Osteoblast (primary cell): Measurements from ENCODE around the gene DSTYK. TPM values are rescaled to one million over a fixed set of nuclear protein-coding genes. Genes with fewer than 3 reads are reported as not detected.

Experiments used
- DNase-seq: peaks from one replicate; pipeline ENCODE4 v3.0.0; 2011; ENCODE audit warnings: low spot score, mixed read lengths; ENCODE audit not compliant: insufficient read length; ENCODE audit errors: missing footprints
- H2AFZ ChIP-seq: 2 replicates; pipeline ENCODE4 v1.6.0; 2011; ENCODE audit warnings: mild to moderate bottlenecking, low read length
- H3K27ac ChIP-seq: 2 replicates; pipeline ENCODE4 v1.5.1; 2011; ENCODE audit warnings: mild to moderate bottlenecking, low read depth, low read length, moderate library complexity
- H3K27me3 ChIP-seq: 2 replicates; pipeline ENCODE4 v1.6.0; 2012; ENCODE audit warnings: mild to moderate bottlenecking, control low read depth, inconsistent platforms, low read length, moderate library complexity; ENCODE audit not compliant: insufficient read depth
- H3K36me3 ChIP-seq: 2 replicates; pipeline ENCODE4 v1.5.1; 2011; ENCODE audit warnings: mild to moderate bottlenecking, low read length, control low read depth, moderate library complexity; ENCODE audit not compliant: insufficient read depth
- H3K4me1 ChIP-seq: 2 replicates; pipeline ENCODE4 v1.5.1; 2011; ENCODE audit warnings: mild to moderate bottlenecking, low read length, control low read depth, moderate library complexity; ENCODE audit not compliant: insufficient read depth
- H3K4me2 ChIP-seq: 2 replicates; pipeline ENCODE4 v1.6.0; 2011; ENCODE audit warnings: mild to moderate bottlenecking, low read length; ENCODE audit not compliant: insufficient read depth
- H3K4me3 ChIP-seq: fragments of 200-600 bp; sonication (generic); 3 replicates; pipeline ENCODE4 v1.5.1; 2012; ENCODE audit warnings: mild to moderate bottlenecking, low read length, inconsistent platforms; ENCODE audit not compliant: insufficient read depth
- H3K79me2 ChIP-seq: 2 replicates; pipeline ENCODE4 v1.6.0; 2012; ENCODE audit warnings: mild to moderate bottlenecking, low read length, control low read depth, inconsistent platforms; ENCODE audit not compliant: insufficient read depth
- H3K9me3 ChIP-seq: 2 replicates; pipeline ENCODE4 v1.5.1; 2011; ENCODE audit warnings: low read depth, low read length, control low read depth
- H4K20me1 ChIP-seq: 2 replicates; pipeline ENCODE4 v1.6.0; 2012; ENCODE audit warnings: mild to moderate bottlenecking, low read length, control low read depth; ENCODE audit not compliant: insufficient read depth
- CTCF ChIP-seq: IDR thresholded peaks from 2 replicates; pipeline ENCODE4 v1.5.1; 2011; ENCODE audit warnings: mild to moderate bottlenecking, low read depth, low read length, moderate library complexity; ENCODE audit errors: extremely low read depth
- total RNA-seq: library from RNA; depleted of rRNA; stranded (reverse); fragments of >200 nt; gene quantifications from 2 replicates; pipeline ENCODE4 v1.2.3, GENCODE V29; 2012

DSTYK gene
- total RNA-seq, 1 donor, result 18.1 TPM

GRCh38 chr1:205208811-205209210 is 2.7 kb downstream of the DSTYK start:
- H3K4me3 ChIP-seq, result no peak overlapping the region
- TF ChIP-seq CTCF, result no peak
- peaks cover 67% of the 10 kb centered on the region for H3K79me2 ChIP-seq
- H3K9me3 ChIP-seq, result no peaks in the 10 kb centered on the region
- H3K27me3 ChIP-seq, result no peaks in the 10 kb centered on the region
- H3K4me1 ChIP-seq, result peaks cover 26% of the 10 kb centered on the region
- H2AFZ ChIP-seq, result no peak overlapping the region
- no peak overlapping the region for H3K27ac ChIP-seq
- H3K36me3 ChIP-seq, result no peaks in the 10 kb centered on the region
- peaks cover 6% of the 10 kb centered on the region for H4K20me1 ChIP-seq
- no peak for DNase-seq
- no peak overlapping the region for H3K4me2 ChIP-seq

- Histone ChIP-seq H4K20me1 (peaks cover 10% of the 10 kb centered on the region), H3K27me3 (no peaks in the 10 kb centered on the region), H3K36me3 (no peaks in the 10 kb centered on the region), H3K27ac (peak overlapping the region; percentile 90), H2AFZ (no peak overlapping the region), H3K9me3 (no peaks in the 10 kb centered on the region), H3K4me3 (no peak overlapping the region), H3K79me2 (peaks cover 83% of the 10 kb centered on the region), H3K4me1 (peaks cover 19% of the 10 kb centered on the region), H3K4me2 (peak overlapping the region; percentile 65)
- TF ChIP-seq CTCF, result no peak
- DNase-seq, result peak; percentile 22
Observed at GRCh38 chr1:205205055-205205454, 6.4 kb downstream of the DSTYK start.

GRCh38 chr1:205204552-205204951 is 7.0 kb downstream of the DSTYK start:
- Histone ChIP-seq H3K27me3 (no peaks in the 10 kb centered on the region), H3K27ac (peak overlapping the region; percentile 90), H3K36me3 (no peaks in the 10 kb centered on the region), H3K9me3 (no peaks in the 10 kb centered on the region), H3K4me2 (peak overlapping the region; percentile 65), H2AFZ (no peak overlapping the region), H3K4me3 (no peak overlapping the region), H3K4me1 (peaks cover 20% of the 10 kb centered on the region), H4K20me1 (peaks cover 10% of the 10 kb centered on the region), H3K79me2 (peaks cover 78% of the 10 kb centered on the region)
- no peak for TF ChIP-seq CTCF
- no peak for DNase-seq

- TF ChIP-seq CTCF, result no peak
- Histone ChIP-seq H3K27ac (peak overlapping the region; percentile 80), H3K36me3 (no peaks in the 10 kb centered on the region), H3K9me3 (no peaks in the 10 kb centered on the region), H3K4me2 (peak overlapping the region; percentile 60), H3K4me1 (peaks cover 24% of the 10 kb centered on the region), H3K27me3 (no peaks in the 10 kb centered on the region), H4K20me1 (peaks cover 22% of the 10 kb centered on the region), H3K4me3 (no peak overlapping the region), H2AFZ (no peak overlapping the region), H3K79me2 (peaks cover 72% of the 10 kb centered on the region)
- no peak for DNase-seq
Observed at GRCh38 chr1:205199931-205200299, 11.6 kb downstream of the DSTYK start.
